GM12878 (cell line): ENCODE results near the gene TGFBI. TPM values are rescaled to one million over a fixed set of nuclear protein-coding genes. Genes with fewer than 3 reads are reported as not detected.

Experiments
- ATAC-seq: fragments of 200-7000 bp; cut with Tn5 transposase; 3 replicates; pipeline ENCODE4 v1.9.1; 2020; ENCODE audit warnings: mild to moderate bottlenecking, moderate library complexity
- BruUV-seq: library from RNA; stranded (reverse); fragments of 400-500 nt; replicated peaks from 2 replicates; lab custom pipeline; 2021; lab: Mats Ljungman, UMichigan
- CTCF ChIA-PET: fragments of 300-600 bp; sonication (Branson Sonifier 250); formaldehyde crosslinking; extraction: SDS; loops from one replicate; lab custom pipeline; 2021; ENCODE audit warnings: inconsistent platforms; lab: Yijun Ruan, JAX
- POLR2A ChIA-PET: fragments of 350-600 bp; formaldehyde crosslinking; extraction: SDS; loops from one replicate; lab custom pipeline; 2021; ENCODE audit warnings: inconsistent platforms; lab: Charles Lee
- RAD21 ChIA-PET: fragments of 300-600 bp; sonication (Branson Sonifier 250); formaldehyde crosslinking; loops from one replicate; lab custom pipeline; 2023; ENCODE audit warnings: antibody characterized with exemption; ENCODE audit not compliant: unreplicated experiment; lab: Charles Lee
- SMC1A ChIA-PET: fragments of 300-600 bp; sonication (Branson Sonifier 250); formaldehyde crosslinking; loops from one replicate; lab custom pipeline; 2023; ENCODE audit not compliant: unreplicated experiment, uncharacterized antibody; lab: Charles Lee
- DNase-seq: peaks from one replicate; pipeline ENCODE4 v3.0.0-alpha.2; 2011; ENCODE audit warnings: low read depth, low spot score
- FAIRE-seq: peaks from 3 replicates; lab custom pipeline; 2011; peaks lifted over from hg19 to GRCh38; lab: Jason Lieb, UNC
- H2AFZ ChIP-seq: 2 replicates; pipeline ENCODE4 v1.6.0; 2011; ENCODE audit warnings: low read depth, low read length, control low read depth; ENCODE audit not compliant: control insufficient read depth
- H3K27ac ChIP-seq: 2 replicates; pipeline ENCODE4 v1.5.1; 2011; ENCODE audit warnings: control low read depth; ENCODE audit not compliant: control insufficient read depth, insufficient read depth
- H3K27me3 ChIP-seq, 2 experiments: replicated peaks in 1 of 2; 2 replicates each; pipeline versions ENCODE4 v1.6.0 to v1.6.1; 2011; ENCODE audit warnings: low read length in 1 of 2; ENCODE audit not compliant: control insufficient read depth in 2 of 2, insufficient read depth in 2 of 2
- H3K36me3 ChIP-seq, 2 experiments: 2 replicates each; pipeline ENCODE4 v1.5.1; 2011; ENCODE audit warnings: low read length in 1 of 2; ENCODE audit not compliant: control insufficient read depth in 2 of 2, insufficient read depth in 2 of 2
- H3K4me1 ChIP-seq: 2 replicates; pipeline ENCODE4 v1.6.1; 2011; ENCODE audit warnings: mild to moderate bottlenecking, low read length, moderate library complexity, mixed read lengths; ENCODE audit not compliant: control insufficient read depth, insufficient read depth
- H3K4me2 ChIP-seq: 2 replicates; pipeline ENCODE4 v1.6.0; 2011; ENCODE audit warnings: control low read depth; ENCODE audit not compliant: control insufficient read depth, insufficient read depth
- H3K4me3 ChIP-seq: fragments of 200-600 bp; sonication (generic); 2 replicates; pipeline ENCODE4 v1.5.1; 2016
- H3K79me2 ChIP-seq: 2 replicates; pipeline ENCODE4 v1.6.0; 2011; ENCODE audit warnings: low read length; ENCODE audit not compliant: control insufficient read depth, insufficient read depth
- H3K9ac ChIP-seq: 2 replicates; pipeline ENCODE4 v1.8.0; 2011; ENCODE audit warnings: low read length, control low read depth, mixed read lengths; ENCODE audit not compliant: control insufficient read depth, insufficient read depth
- H3K9me3 ChIP-seq: replicated peaks from 3 replicates; pipeline ENCODE4 v1.5.1; 2011; ENCODE audit warnings: mild to moderate bottlenecking, low read length; ENCODE audit not compliant: control insufficient read depth, insufficient read depth
- H4K20me1 ChIP-seq: 2 replicates; pipeline ENCODE4 v1.6.0; 2011; ENCODE audit not compliant: control insufficient read depth, insufficient read depth
- E2F8 ChIP-seq: fragments of 450-650 bp; IDR thresholded peaks from 2 replicates; pipeline ENCODE4 v1.6.1; 2018; ENCODE audit warnings: mild to moderate bottlenecking, low read depth, moderate library complexity; ENCODE audit not compliant: partially characterized antibody
- EP300 ChIP-seq, 2 experiments: fragments of 150-350 bp in 1 of 2; IDR thresholded peaks; 2 replicates each; pipeline ENCODE4 v1.6.1; 2011 to 2012; ENCODE audit warnings: low read depth in 2 of 2, low read length in 2 of 2, borderline replicate concordance in 1 of 2, improper control_type of control experiment in 1 of 2, inconsistent platforms in 1 of 2; ENCODE audit not compliant: control insufficient read depth in 1 of 2
- KLF5 ChIP-seq: fragments of 450-650 bp; IDR thresholded peaks from 2 replicates; pipeline ENCODE4 v1.6.1; 2014; ENCODE audit warnings: mild to moderate bottlenecking; ENCODE audit not compliant: partially characterized antibody
- MYB ChIP-seq: fragments of 150-350 bp; IDR thresholded peaks from 2 replicates; pipeline ENCODE4 v1.6.1; 2014; ENCODE audit warnings: mild to moderate bottlenecking, low read depth, low read length, borderline replicate concordance
- PBX3 ChIP-seq: IDR thresholded peaks from 2 replicates; pipeline ENCODE4 v1.6.1; 2011; ENCODE audit warnings: mild to moderate bottlenecking, low read depth, low read length, moderate library complexity; ENCODE audit not compliant: insufficient replicate concordance
- SRF ChIP-seq, 2 experiments: IDR thresholded peaks; 2 replicates each; pipeline ENCODE4 v1.6.1; 2011; ENCODE audit warnings: low read depth in 2 of 2, low read length in 2 of 2, mild to moderate bottlenecking in 1 of 2, moderate library complexity in 1 of 2
- WGBS: methylation state at CpG from one replicate; pipeline ENCODE4 v1.1.6; 2016; ENCODE audit warnings: low lambda C conversion rate; ENCODE audit not compliant: insufficient replicate concordance, insufficient coverage; ENCODE audit errors: missing lambda C conversion rate; 5-methylcytosine and 5-hydroxymethylcytosine counted together
- in situ Hi-C: fragments of 300-500 bp; cut with MboI; formaldehyde crosslinking; loops from 9 replicates; pipeline ENCODE4 v1.14.3; 2018; ENCODE audit warnings: mixed read lengths
- intact Hi-C: fragments of 100-400 bp; cut with micrococcal nuclease; formaldehyde crosslinking; loops from one replicate; pipeline ENCODE4 v1.14.2; 2022; ENCODE audit not compliant: unreplicated experiment
- polyA plus RNA-seq, 11 experiments: library from polyadenylated mRNA; depleted of rRNA in 4 of 11; unstranded in 6 of 11; stranded (reverse) in 5 of 11; fragments of >200 nt; fragmentation: Nextera tagmentation in 4 of 11; fragmentation: Illumina TruSeq in 1 of 11; extraction: Ambion mirVana in 4 of 11; extraction: Trizol in 1 of 11; gene quantifications; 1 replicate in 1 of 11; 2 replicates in 10 of 11; pipeline versions ENCODE4 v1.2.1 to v1.2.3, GENCODE V29; 2011 to 2016; ENCODE audit warnings: inconsistent platforms in 2 of 11, missing spikeins in 2 of 11, low read depth in 1 of 11
- total RNA-seq, 4 experiments: library from RNA; depleted of rRNA in 3 of 4; stranded (reverse); fragments of >200 nt in 3 of 4; fragmentation: Illumina TruSeq in 1 of 4; extraction: Trizol in 1 of 4; gene quantifications; 2 replicates each; pipeline versions ENCODE4 v1.2.1 to v1.2.3, GENCODE V29; 2013 to 2021
- TF ChIP-seq, protein P1 (sequence below): fragments of 450-650 bp; IDR thresholded peaks from 2 replicates; pipeline ENCODE4 v1.6.1; 2017; ENCODE audit warnings: low read depth, mild to moderate bottlenecking, moderate library complexity

TGFBI gene
- total and polyA plus RNA-seq, 10 of the 15 experiments (the other 5 are each of a cell fraction or from before 2014, with no cell fraction given) = 0.12 to 1.8 (median 0.19) TPM

GRCh38 chr5:135989686-135990085 lies 39.1 kb upstream of the TGFBI start:
- SMC1A ChIA-PET = interaction anchor here (1.1 to 1.6 kb wide), 2 partner anchors 8 to 13 kb away, joined by 3 to 6 read pairs; no protein-coding TSS in a partner anchor
- BruUV-seq = no TSS peak
- no peaks in the 10 kb centered on the region for H3K36me3 ChIP-seq
- RAD21 ChIA-PET = no interaction called here
- H4K20me1 ChIP-seq = no peaks in the 10 kb centered on the region
- H3K4me2 ChIP-seq = no peak overlapping the region
- FAIRE-seq (no peak), DNase-seq (no peak), ATAC-seq (no peak)
- CTCF ChIA-PET = interaction anchor here (1.8 to 2.8 kb wide), 2 partner anchors 10 to 44 kb away, joined by 4 to 12 read pairs; no protein-coding TSS in a partner anchor
- no peak overlapping the region for H3K27ac ChIP-seq
- H3K4me3 ChIP-seq = no peak overlapping the region
- H3K79me2 ChIP-seq = no peaks in the 10 kb centered on the region
- intact Hi-C loops (no loop called here), in situ Hi-C loops (no loop called here)
- no peaks in the 10 kb centered on the region for H3K4me1 ChIP-seq
- H3K27me3 ChIP-seq = peaks cover 0 to 3% of the 10 kb centered on the region in 2 experiments; a peak in 3 of 4 replicates
- H3K9ac ChIP-seq = no peak overlapping the region
- H3K9me3 ChIP-seq = no peaks in the 10 kb centered on the region; the same call in 2 of the 3 replicates
- H2AFZ ChIP-seq = no peak overlapping the region
- no peak for TF ChIP-seq EP300 (IDR thresholded peaks at IDR 0.05; ENCODE audit: borderline replicate concordance in 1 of 2, control insufficient read depth in 1 of 2, low read depth in 2 of 2, low read length in 2 of 2)
- TF ChIP-seq KLF5 = no peak
- no peak for TF ChIP-seq SRF (IDR thresholded peaks at IDR 0.05; ENCODE audit: low read depth in 2 of 2, low read length in 2 of 2)
- no peak for TF ChIP-seq E2F8
- TF ChIP-seq MYB = no peak
- TF ChIP-seq, protein P1, sequence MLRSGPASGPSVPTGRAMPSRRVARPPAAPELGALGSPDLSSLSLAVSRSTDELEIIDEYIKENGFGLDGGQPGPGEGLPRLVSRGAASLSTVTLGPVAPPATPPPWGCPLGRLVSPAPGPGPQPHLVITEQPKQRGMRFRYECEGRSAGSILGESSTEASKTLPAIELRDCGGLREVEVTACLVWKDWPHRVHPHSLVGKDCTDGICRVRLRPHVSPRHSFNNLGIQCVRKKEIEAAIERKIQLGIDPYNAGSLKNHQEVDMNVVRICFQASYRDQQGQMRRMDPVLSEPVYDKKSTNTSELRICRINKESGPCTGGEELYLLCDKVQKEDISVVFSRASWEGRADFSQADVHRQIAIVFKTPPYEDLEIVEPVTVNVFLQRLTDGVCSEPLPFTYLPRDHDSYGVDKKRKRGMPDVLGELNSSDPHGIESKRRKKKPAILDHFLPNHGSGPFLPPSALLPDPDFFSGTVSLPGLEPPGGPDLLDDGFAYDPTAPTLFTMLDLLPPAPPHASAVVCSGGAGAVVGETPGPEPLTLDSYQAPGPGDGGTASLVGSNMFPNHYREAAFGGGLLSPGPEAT = no peak
- no peak for TF ChIP-seq PBX3
- POLR2A ChIA-PET = no interaction called here
- WGBS = 60% methylated on average over 7 of the region's 7 CpGs
